ENCODE data around the gene C20orf96.
"Not testable (repeated sequence)": the region's sequence is repeated elsewhere in the genome, so short reads cannot be mapped to it uniquely, and the experiment has no call there.

C20orf96 gene

DNA sequence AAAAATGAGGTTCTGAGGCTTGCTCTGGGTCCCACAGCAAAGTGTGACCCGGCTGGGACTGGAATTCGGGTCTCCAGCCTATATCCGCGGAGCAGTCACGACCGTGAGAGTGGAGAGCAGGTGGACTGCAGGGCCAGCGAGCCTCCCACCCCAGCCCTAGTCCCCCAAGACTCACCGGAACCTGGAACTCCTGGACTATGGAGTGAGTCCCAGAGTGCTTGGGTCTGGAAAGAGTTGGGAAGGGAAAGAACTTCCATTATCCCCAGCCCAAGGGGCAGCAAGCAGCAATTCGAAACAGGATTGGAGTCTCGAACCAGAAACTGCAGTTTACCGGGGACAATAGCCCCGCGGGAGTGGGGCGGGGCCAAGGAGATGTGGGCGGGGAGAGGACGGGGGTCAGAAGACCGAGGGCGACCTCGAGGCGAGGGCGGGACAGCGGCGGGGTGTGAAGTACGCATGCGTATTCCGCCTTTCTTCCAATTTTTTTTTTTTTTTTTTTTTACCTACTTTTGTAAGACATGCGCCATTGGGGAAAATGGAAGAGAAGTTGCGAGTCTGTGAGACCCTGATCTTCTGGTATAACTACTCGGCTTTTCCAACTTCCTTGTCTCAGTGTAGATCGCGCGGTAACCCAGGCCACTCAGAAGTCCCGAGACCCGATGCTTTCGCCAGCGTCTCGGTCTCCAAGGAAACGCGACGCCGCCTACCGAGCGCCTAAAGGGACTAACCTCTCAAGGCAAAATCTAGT is at the start of gene C20orf96:
Gene C20orf96, minus strand, starts transcription at position 667 of the 748 bp plus-strand sequence. Its CDS starts 140 bp downstream, at position 527.
- peak within 1 kb of the TSS; percentile 88 for H3K4me3 ChIP-seq (replicated peaks; ENCODE audit: low read depth, low read length)
- DNase-seq (ENCODE audit: extremely low read depth, insufficient read length), result peak; percentile 93
- H3K27me3 ChIP-seq (replicated peaks; ENCODE audit: control insufficient read depth, insufficient read depth, low read length), result no peaks in the 10 kb centered on the region
- no peaks in the 10 kb centered on the region for H3K36me3 ChIP-seq (ENCODE audit: control insufficient read depth, insufficient read depth, low read length)
- peak; percentile 45 for TF ChIP-seq CTCF (IDR thresholded peaks at IDR 0.05; ENCODE audit: insufficient read depth, low read length, poor library complexity, severe bottlenecking)

- not testable (repeated sequence) for DNase-seq (ENCODE audit: extremely low read depth, insufficient read length); H3K27me3 ChIP-seq (replicated peaks; ENCODE audit: control insufficient read depth, insufficient read depth, low read length); H3K4me3 ChIP-seq (replicated peaks; ENCODE audit: low read depth, low read length); H3K36me3 ChIP-seq (ENCODE audit: control insufficient read depth, insufficient read depth, low read length)
Measured at GRCh38 chr20:336040-336439, 45.5 kb upstream of the C20orf96 start.

- H3K4me3 ChIP-seq (replicated peaks; ENCODE audit: low read depth, low read length), result no peak overlapping the region
- no peak for TF ChIP-seq CTCF (IDR thresholded peaks at IDR 0.05; ENCODE audit: insufficient read depth, low read length, poor library complexity, severe bottlenecking)
- no peaks in the 10 kb centered on the region for H3K27me3 ChIP-seq (replicated peaks; ENCODE audit: control insufficient read depth, insufficient read depth, low read length)
Measured at GRCh38 chr20:334578-334977, 44.0 kb upstream of the C20orf96 start.

GRCh38 chr20:330233-331149 is 39.9 kb upstream of the C20orf96 start:
- no peak for DNase-seq (ENCODE audit: extremely low read depth, insufficient read length)
- peak; percentile 91 for TF ChIP-seq CTCF (IDR thresholded peaks at IDR 0.05; ENCODE audit: insufficient read depth, low read length, poor library complexity, severe bottlenecking)
- Histone ChIP-seq H3K27me3 (replicated peaks; ENCODE audit: control insufficient read depth, insufficient read depth, low read length) (no peaks in the 10 kb centered on the region), H3K36me3 (ENCODE audit: control insufficient read depth, insufficient read depth, low read length) (no peaks in the 10 kb centered on the region), H3K4me3 (replicated peaks; ENCODE audit: low read depth, low read length) (no peak overlapping the region)

More at GRCh38 chr20:334578-334977, 44.0 kb upstream of the C20orf96 start:
- H3K36me3 ChIP-seq (ENCODE audit: control insufficient read depth, insufficient read depth, low read length), result no peaks in the 10 kb centered on the region
- DNase-seq (ENCODE audit: extremely low read depth, insufficient read length), result no peak

GRCh38 chr20:329851-330232 is 39.3 kb upstream of the C20orf96 start:
- Histone ChIP-seq H3K4me3 (replicated peaks; ENCODE audit: low read depth, low read length) (no peak overlapping the region), H3K36me3 (ENCODE audit: control insufficient read depth, insufficient read depth, low read length) (no peaks in the 10 kb centered on the region), H3K27me3 (replicated peaks; ENCODE audit: control insufficient read depth, insufficient read depth, low read length) (no peaks in the 10 kb centered on the region)
- no peak for TF ChIP-seq CTCF (IDR thresholded peaks at IDR 0.05; ENCODE audit: insufficient read depth, low read length, poor library complexity, severe bottlenecking)
- no peak for DNase-seq (ENCODE audit: extremely low read depth, insufficient read length)

Measured in GM06990 (cell line).